Transverse colon (tissue), 4 donors: ENCODE data around the gene B4GAT1.

ENCODE experiments used
- CTCF ChIP-seq, 5 experiments: fragments of 200-600 bp in 3 of 5; fragments of 450-650 bp in 2 of 5; sonication (generic) in 3 of 5; IDR thresholded peaks; 1 replicate in 2 of 5; 2 replicates in 3 of 5; pipeline ENCODE4 v1.5.1; 2016 to 2017; ENCODE audit warnings: antibody characterized with exemption in 5 of 5, inconsistent platforms in 3 of 5, mild to moderate bottlenecking in 2 of 5, moderate library complexity in 1 of 5
- POLR2AphosphoS5 ChIP-seq, 3 donors: sonication (generic); formaldehyde crosslinking; IDR thresholded peaks; one replicate each; pipeline ENCODE4 v1.6.1; 2016; ENCODE audit warnings: antibody characterized with exemption in 3 of 3

GRCh38 chr11:66330931-66331330 is 16.5 kb downstream of the B4GAT1 start:
- TF ChIP-seq CTCF (IDR thresholded peaks at IDR 0.05) = no peak
- TF ChIP-seq POLR2AphosphoS5 (IDR thresholded peaks at IDR 0.05) = no peak
